Measurements from ENCODE around the gene LRRC63. TPM values are rescaled to one million over a fixed set of nuclear protein-coding genes. Genes with fewer than 3 reads are reported as not detected.
A peak's percentile ranks its signal among the peaks of the same experiment; 100 is the strongest.

Gene LRRC63
- total RNA-seq, 6 donors from 2014 or later = 0.33 to 3.1 (median 0.66) TPM; not detected in 1

GRCh38 chr13:46313024-46313423 lies 101.3 kb downstream of the LRRC63 start:
- 62 to 72% methylated on average over 1 of the region's 1 CpG for WGBS, 2 donors

GRCh38 chr13:46313432-46314257 lies 101.9 kb downstream of the LRRC63 start:
- no peaks in the 10 kb centered on the region for H3K4me1 ChIP-seq
- no peaks in the 10 kb centered on the region for H3K9me3 ChIP-seq
- no peak overlapping the region for H3K4me3 ChIP-seq
- H3K27ac ChIP-seq = peak overlapping the region in 1 of 4 donors; percentile 35
- H3K36me3 ChIP-seq = no peaks in the 10 kb centered on the region
- TF ChIP-seq POLR2A (IDR thresholded peaks at IDR 0.05) (no peak), POLR2AphosphoS5 (IDR thresholded peaks at IDR 0.05) (no peak), EP300 (IDR thresholded peaks at IDR 0.05) (no peak), CTCF (IDR thresholded peaks at IDR 0.05) (no peak)
- DNase-seq = no peak
- H3K27me3 ChIP-seq = no peaks in the 10 kb centered on the region
- 74 to 83% methylated on average over 6 of the region's 6 CpGs for WGBS, 2 donors
- ATAC-seq (ENCODE audit: low FRiP score in 2 of 2) = no peak

More at GRCh38 chr13:46313024-46313423, 101.3 kb downstream of the LRRC63 start:
- Histone ChIP-seq H3K9me3 (no peaks in the 10 kb centered on the region), H3K36me3 (no peaks in the 10 kb centered on the region), H3K4me1 (no peaks in the 10 kb centered on the region), H3K27me3 (no peaks in the 10 kb centered on the region), H3K27ac (peak overlapping the region in 1 of 4 donors; percentile 0), H3K4me3 (no peak overlapping the region)
- no peak for DNase-seq
- TF ChIP-seq EP300 (IDR thresholded peaks at IDR 0.05) (no peak), POLR2A (IDR thresholded peaks at IDR 0.05) (no peak), POLR2AphosphoS5 (IDR thresholded peaks at IDR 0.05) (no peak), CTCF (IDR thresholded peaks at IDR 0.05) (no peak)
- no peak for ATAC-seq (ENCODE audit: low FRiP score in 2 of 2)

GRCh38 chr13:46314587-46314986 lies 102.9 kb downstream of the LRRC63 start:
- DNase-seq (no peak), ATAC-seq (ENCODE audit: low FRiP score in 2 of 2) (no peak)
- TF ChIP-seq POLR2A (IDR thresholded peaks at IDR 0.05) (no peak), POLR2AphosphoS5 (IDR thresholded peaks at IDR 0.05) (no peak), CTCF (IDR thresholded peaks at IDR 0.05) (no peak), EP300 (IDR thresholded peaks at IDR 0.05) (no peak)
- Histone ChIP-seq H3K27ac (no peak overlapping the region), H3K36me3 (no peaks in the 10 kb centered on the region), H3K4me1 (no peaks in the 10 kb centered on the region), H3K9me3 (no peaks in the 10 kb centered on the region), H3K27me3 (no peaks in the 10 kb centered on the region), H3K4me3 (no peak overlapping the region)
- 96 to 100% methylated on average over 1 of the region's 1 CpG for WGBS, 2 donors

GRCh38 chr13:46315036-46315435 lies 103.3 kb downstream of the LRRC63 start:
- Histone ChIP-seq H3K9me3 (no peaks in the 10 kb centered on the region), H3K4me3 (no peak overlapping the region), H3K27me3 (no peaks in the 10 kb centered on the region), H3K36me3 (no peaks in the 10 kb centered on the region), H3K4me1 (no peaks in the 10 kb centered on the region), H3K27ac (no peak overlapping the region)
- TF ChIP-seq EP300 (IDR thresholded peaks at IDR 0.05) (no peak), POLR2A (IDR thresholded peaks at IDR 0.05) (no peak), CTCF (IDR thresholded peaks at IDR 0.05) (no peak), POLR2AphosphoS5 (IDR thresholded peaks at IDR 0.05) (no peak)
- DNase-seq (no peak), ATAC-seq (ENCODE audit: low FRiP score in 2 of 2) (no peak)

Measured in upper lobe of left lung (tissue), 6 donors.